ENCODE measurements around the gene TMEM87A.
"Not testable (repeated sequence)": the region's sequence is repeated elsewhere in the genome, so short reads cannot be mapped to it uniquely, and the experiment has no call there.

The TMEM87A gene

DNA sequence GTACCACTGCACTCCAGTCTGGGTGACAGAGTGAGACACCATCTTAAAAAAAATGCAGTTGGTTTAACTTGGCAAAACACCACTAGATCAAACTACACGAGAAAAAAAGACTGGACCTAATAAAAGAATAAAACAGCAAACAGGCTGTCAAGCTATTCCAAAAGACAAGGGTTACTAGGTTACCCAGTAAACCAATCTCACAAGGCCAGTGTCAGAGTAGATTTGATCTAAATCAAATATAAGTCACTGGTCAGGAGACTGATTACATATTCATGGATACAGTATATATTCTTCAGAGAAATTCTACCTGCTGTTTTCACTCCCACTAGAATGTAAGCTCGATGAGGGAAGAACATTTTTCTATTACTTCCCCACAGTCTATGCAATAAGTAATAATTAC lies 2.7 kb downstream of the TMEM87A start:
- DNase-seq: no peak

DNA sequence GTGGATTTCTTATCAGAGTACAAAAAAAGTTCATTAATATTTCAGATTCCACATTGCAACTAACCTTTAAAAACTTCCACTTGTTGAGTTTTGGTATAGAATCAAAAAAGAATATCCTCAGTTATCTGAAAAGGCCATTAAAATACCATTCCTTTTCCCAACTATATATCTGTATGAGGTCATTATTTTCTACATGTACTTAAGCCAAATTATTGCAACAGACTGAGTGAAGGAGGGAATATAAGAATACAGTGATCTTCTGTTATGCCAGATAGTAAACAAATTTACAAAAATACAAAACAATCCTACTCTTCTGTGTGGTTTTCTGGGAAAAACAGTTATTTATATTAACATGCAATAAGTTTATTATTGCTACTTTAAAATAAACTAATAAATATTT lies 5.9 kb downstream of the TMEM87A start:
- no peak for DNase-seq

DNA sequence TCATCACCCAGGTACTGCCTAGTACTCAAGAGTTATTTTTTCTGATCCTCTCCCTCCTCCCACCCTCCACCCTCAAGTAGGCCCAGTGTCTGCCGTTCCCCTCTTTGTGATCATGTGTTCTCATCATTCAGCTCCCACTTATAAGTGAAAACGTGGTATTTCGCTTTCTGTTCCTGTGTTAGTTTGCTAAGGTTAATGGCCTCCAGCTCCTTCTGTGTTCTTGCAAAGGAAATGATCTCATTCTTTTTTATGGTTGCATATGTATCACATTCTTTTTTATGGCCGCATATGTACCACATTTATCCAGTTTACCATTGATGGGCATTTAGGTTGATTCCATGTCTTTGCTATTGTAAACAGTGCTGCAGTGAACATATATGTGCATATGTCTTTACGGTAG lies 8.4 kb downstream of the TMEM87A start:
- DNase-seq: no peak

DNA sequence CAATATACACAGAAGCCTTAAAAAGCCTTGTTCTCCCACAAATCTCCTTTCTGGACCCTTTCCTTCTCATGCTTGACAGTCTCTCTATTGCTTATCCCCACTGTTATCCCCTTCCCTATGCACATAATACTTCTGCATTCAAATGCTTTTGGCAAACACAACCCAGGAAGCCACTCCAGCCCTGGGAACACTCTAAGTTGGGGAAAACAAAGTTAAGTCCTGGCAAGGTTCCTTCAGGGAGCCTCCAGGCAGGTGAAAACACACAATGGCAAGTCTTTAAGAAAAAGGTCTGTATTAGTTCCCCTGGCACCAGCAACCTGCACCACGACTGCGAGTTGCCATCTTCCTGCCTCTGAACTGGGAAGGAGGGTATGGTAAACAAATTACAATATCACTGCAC lies 19.9 kb downstream of the TMEM87A start:
- DNase-seq: no peak

GRCh38 chr15:42240823-42241222 lies 32.4 kb downstream of the TMEM87A start:
- DNase-seq: no peak

DNA sequence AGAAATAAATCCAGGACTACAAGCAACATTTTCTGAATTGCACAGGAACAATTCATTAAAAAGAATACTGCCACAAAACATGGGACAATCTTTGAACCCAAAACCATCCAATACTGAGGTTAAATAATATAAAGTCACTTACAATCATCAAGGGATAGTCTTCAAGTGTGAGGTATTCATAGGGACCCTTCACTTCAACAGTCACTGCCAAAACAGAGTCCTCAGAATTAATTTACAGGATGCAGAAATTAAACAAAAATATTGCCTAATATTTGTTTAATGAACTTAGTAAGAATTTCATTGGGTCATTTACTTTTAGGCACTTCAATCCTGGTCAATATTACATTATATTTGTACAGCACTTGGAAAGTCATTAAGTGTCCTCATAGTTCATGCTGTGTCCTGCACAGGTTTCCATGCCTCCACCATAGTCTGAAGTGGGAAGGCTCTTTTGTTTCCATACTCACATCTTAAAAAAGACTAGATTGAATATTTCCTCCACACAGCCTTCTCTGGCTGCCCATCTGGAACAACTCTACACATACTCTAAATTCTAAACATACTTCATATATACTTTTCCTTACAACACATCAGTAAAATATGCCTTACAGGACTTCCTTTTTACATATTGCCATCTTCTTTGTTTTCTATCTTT lies 33.6 kb downstream of the TMEM87A start:
- DNase-seq: no peak

GRCh38 chr15:42233107-42233506 lies 40.1 kb downstream of the TMEM87A start:
- DNase-seq: no peak

- DNase-seq: no peak
Measured at GRCh38 chr15:42232606-42233005, 40.6 kb downstream of the TMEM87A start.

DNA sequence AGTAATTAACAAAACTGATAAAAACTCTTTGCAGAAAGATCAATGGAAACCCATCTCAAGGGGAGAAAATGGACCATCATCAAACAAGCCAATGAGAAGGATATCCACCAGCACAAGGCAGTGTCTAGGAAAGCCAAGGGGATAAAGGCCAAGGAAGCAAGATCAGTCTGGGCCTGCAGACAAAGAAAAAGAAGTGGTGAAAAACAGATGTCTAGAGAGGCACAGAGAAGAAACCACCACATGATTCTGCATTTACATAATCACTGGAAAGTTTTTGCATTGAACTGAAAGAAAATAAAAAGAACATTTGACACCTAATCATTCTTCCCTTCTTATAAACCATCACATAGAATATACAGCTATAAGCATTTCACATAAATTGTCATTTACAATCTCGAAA lies 42.1 kb downstream of the TMEM87A start:
- no peak for DNase-seq

DNA sequence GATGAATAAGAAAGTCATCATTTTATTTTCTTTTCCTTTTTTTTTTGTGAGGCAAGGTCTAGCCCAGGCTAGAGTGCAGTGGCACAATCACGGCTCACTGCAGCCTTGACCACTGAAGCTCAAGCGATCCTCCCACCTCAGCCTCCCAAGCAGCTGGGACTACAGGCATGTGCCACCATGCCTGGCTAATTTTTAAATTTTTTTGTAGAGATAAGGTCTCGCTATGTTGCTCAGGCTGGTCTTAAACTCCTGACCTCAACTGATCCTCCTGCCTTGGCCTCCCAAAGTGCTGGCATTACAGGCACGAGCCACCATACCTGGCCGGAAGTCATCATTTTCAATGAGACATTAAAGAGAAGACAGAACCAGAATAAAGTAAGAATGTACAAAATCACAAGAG lies 44.3 kb downstream of the TMEM87A start:
- DNase-seq: not testable (repeated sequence)

GRCh38 chr15:42228036-42228435 lies 45.2 kb downstream of the TMEM87A start:
- no peak for DNase-seq

DNA sequence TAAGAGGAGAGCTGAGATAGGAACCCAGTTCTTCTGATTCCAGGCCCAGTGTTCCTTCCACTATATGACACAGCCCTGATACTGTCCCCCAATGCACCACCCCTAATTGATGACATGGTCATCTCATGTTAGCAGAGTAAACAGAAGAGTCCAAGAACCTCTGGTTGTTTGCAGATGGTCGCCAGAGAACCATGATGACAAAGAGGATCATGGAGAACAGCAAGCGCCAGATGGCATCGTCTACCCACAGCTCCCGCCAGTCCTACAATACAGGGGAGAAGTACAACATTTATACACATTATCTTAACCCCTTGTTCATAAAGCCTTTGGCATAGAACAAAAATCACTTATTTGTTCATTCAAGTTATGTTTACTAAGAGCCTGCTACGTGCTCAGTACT lies 46.6 kb downstream of the TMEM87A start:
- no peak for DNase-seq

GRCh38 chr15:42220216-42220615 lies 53.0 kb downstream of the TMEM87A start:
- DNase-seq: no peak

GRCh38 chr15:42218953-42219592 lies 54.2 kb downstream of the TMEM87A start:
- no peak for DNase-seq

- no peak for DNase-seq
Measured at GRCh38 chr15:42217568-42217967, 55.7 kb downstream of the TMEM87A start.

DNA sequence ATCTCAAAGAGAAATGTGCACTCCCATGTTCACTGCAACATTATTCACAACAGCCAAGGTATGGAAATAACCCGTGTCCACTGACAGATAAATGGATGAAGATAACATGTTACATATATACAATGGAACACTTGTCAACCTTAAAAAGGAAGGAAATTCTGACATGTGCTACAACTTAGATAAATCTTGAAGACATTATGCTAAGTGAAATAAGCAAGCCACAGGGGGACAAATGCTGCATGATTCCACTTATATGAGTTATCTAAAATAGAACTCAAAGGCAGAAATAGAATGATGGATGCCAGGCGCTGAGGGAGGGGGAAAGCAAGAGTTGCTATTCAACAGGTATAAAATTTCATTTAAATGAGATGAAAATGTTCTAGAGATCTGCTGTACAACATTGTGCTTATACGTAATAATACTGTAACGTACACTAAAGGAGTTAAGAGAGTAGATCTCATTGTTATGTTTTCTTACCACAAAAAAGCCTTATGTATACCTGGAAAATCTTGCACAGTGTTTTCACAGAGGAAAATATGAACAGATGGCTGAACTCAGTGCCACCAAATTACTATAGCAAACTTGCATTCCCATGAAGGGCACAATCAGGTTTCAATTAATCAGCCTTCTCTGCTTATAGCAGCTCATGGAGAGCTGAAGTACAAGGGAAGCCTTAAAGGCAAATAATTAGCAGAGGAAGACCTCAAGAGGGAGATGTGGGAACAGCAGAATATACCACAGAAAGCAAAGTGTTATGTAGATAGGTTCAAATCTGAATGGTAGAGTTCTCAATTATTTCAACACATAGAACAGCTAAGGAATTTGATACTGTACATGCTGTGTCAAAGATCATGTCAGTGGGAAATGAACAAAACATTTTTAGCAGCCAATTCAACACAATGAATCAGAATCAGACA lies 57.1 kb downstream of the TMEM87A start:
- DNase-seq: no peak

GRCh38 chr15:42214600-42214999 lies 58.6 kb downstream of the TMEM87A start:
- DNase-seq: no peak

- no peak for DNase-seq
Measured at GRCh38 chr15:42213511-42213910, 59.7 kb downstream of the TMEM87A start.

DNA sequence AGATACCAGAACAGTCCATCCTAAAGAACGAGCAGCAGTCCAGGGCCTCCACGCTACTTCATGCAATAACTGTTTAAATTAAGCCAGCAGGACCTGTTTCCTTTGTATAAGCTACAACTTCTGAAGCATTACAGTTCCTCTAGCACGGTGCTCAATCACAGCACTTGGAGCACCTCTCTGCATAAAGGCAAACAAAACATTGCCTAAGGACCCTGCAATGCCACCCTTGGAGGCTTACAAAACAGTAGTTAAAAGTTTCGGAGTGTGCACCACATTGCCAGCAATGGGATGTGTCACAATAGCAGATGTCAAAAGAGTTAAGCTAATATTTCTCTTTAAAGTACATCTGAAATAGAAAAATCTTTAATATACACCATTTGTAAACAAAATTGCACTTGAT lies 62.5 kb downstream of the TMEM87A start:
- DNase-seq: no peak

DNA sequence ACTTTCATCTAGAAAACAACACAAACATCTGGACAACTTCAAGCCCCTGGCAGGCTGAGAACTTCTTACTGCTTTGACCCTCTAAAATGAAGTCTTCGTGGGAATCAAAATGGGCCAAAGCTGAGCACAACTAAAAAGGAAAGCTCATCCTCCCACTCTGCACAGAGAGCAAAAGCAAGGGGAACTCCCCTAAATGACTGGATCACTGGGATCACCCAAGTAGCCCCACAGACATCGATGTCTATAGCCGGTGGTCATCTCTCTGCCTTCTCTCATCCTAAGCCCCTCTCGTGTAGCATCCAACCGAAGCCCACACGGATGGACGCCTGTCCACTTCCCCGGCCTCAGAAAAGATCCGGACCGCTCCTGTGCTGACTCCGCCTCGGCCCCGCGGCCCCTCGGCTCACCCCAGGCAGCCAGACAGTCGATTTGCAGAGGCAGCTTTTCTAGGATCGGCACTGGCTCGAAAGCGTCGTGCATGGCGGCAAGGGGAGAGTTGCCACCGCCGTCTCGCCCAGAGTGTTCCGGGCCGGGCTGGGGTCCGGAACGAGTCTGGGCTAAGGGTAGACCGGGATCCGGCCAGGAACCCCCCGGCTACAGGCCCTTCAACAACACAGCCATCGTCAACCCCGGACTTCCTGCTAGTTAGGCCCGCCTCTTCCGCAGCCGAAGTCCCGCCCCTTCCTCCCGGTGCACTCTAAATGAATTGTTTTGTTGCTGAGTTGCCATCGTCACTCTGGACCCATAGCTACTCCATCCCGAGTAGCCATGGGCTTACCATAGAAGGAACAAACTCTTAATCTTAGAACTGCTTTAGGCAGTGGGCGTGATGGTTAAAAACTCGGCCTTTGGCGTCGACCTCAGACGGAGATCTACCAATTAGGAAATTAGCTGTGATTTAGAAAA lies 65.3 kb downstream of the TMEM87A start, which contains the start of gene VPS39:
Gene VPS39 (minus strand): TSS at position 631 of the 906 bp plus-strand sequence. CDS start 151 bp downstream, at position 480.
- peak; percentile 82 to 86 for DNase-seq

DNA sequence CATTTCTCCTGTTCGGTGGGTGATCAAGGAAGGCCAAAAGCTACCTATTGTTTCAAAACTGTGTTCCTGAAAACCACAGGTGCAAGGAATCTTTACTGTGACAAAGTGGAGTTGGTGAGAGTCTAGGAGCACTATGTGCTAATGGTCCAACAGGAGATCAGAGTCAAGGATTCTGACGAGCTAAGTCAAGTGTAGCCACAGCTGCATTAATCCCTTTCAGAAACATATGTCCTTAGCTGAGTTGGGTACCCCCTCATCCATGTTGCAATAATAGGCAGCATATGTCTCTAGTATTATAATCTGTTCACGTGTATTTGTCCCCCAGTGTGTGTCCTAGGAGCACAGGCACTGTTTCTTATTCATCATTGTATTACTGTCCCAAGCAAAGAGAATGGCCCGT lies 66.8 kb downstream of the TMEM87A start:
- DNase-seq: no peak

- no peak for DNase-seq
Measured at GRCh38 chr15:42203891-42204290, 69.3 kb downstream of the TMEM87A start.

DNA sequence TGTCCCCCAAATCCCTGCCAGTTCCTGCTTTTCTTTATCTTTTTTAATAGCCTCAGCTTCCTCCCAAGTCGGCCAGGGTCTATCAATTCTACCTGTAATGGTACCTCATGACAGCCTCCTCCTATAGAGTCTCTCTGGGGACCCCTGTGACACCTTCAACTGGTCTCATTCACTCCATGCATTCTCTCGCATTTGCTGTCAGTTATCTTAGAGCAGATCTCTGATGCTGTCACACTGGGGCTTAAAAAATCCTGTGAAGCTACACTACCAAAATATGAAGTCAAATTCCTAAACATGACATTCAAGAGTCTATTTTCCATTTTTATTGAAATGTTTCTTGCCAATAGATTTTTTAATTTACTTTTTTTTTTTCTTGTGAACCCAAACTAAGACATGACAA lies 70.6 kb downstream of the TMEM87A start:
- DNase-seq: no peak
